GM12873 (cell line): ENCODE measurements around the gene KISS1R.

Experiments used
- TF ChIP-seq, protein P1 (sequence below): IDR thresholded peaks from 2 replicates; pipeline ENCODE4 v1.5.1; 2012; ENCODE audit warnings: low read depth, mild to moderate bottlenecking, moderate library complexity, low read length, control low read depth; ENCODE audit not compliant: insufficient read depth; ENCODE audit errors: missing control alignments

The KISS1R gene

DNA sequence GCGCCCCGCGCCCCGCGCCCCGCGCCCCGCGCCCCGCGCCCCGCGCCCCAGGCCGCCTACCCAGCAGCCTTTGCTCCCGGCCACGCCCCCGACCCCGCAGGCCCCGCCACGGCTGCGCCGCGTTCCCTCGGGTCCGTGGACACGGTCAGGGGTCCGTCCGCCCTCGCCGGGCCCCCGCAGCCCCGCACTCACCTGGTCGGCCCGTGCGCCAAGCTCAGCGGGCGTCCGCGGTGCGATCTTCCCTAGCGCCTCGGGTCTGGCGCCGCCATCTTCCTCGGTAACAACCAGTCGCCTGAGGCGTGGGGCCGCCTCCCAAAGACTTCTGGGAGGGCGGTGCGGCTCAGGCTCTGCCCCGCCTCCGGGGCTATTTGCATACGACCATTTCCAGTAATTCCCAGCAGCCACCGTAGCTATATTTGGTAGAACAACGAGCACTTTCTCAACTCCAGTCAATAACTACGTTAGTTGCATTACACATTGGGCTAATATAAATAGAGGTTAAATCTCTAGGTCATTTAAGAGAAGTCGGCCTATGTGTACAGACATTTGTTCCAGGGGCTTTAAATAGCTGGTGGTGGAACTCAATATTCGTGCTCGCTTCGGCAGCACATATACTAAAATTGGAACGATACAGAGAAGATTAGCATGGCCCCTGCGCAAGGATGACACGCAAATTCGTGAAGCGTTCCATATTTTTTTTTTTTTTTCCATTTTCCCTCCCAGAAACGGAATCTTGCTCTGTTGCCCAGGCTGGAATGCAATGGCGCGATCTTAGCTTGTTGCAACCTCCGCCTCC, 24.0 kb upstream of the KISS1R start, which contains the start of the genes MED16 and RNU6-9:
MED16 (minus strand) TSS at position 294 of the 796 bp plus-strand sequence. CDS start 2,056 bp downstream, outside the sequence.
RNU6-9 (plus strand) TSS at position 591 of the 796 bp plus-strand sequence.
- TF ChIP-seq, protein P1, sequence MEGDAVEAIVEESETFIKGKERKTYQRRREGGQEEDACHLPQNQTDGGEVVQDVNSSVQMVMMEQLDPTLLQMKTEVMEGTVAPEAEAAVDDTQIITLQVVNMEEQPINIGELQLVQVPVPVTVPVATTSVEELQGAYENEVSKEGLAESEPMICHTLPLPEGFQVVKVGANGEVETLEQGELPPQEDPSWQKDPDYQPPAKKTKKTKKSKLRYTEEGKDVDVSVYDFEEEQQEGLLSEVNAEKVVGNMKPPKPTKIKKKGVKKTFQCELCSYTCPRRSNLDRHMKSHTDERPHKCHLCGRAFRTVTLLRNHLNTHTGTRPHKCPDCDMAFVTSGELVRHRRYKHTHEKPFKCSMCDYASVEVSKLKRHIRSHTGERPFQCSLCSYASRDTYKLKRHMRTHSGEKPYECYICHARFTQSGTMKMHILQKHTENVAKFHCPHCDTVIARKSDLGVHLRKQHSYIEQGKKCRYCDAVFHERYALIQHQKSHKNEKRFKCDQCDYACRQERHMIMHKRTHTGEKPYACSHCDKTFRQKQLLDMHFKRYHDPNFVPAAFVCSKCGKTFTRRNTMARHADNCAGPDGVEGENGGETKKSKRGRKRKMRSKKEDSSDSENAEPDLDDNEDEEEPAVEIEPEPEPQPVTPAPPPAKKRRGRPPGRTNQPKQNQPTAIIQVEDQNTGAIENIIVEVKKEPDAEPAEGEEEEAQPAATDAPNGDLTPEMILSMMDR = no peak

GRCh38 chr19:896434-896833, 20.7 kb upstream of the KISS1R start:
- TF ChIP-seq, protein P1 = no peak

DNA sequence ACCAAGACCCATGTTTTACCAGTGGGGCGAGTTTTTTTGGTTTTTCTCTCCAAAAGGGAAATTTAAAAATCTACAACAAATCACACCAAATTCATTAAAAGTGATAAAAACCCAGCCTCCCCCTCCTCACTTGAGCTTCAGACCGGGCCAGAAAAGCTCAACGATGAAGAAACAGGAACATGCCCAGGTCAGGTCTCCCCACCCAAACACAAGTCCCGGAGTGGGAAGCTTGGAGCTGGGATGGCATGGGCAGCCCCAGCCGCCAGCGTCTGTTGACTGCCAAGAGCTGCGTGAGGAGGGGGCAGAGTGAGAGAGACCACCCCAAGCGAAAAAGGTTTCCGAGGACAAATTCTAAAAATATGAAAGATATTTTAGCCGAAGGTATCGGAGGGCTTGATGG, 20.1 kb upstream of the KISS1R start:
- TF ChIP-seq, protein P1 = no peak

- TF ChIP-seq, protein P1 = peak; percentile 18
Measured at GRCh38 chr19:897442-898039, 19.6 kb upstream of the KISS1R start.

- TF ChIP-seq, protein P1 = no peak
Measured at GRCh38 chr19:898663-899062, 18.5 kb upstream of the KISS1R start.

GRCh38 chr19:899336-900042, 17.6 kb upstream of the KISS1R start:
- TF ChIP-seq, protein P1 = no peak

GRCh38 chr19:900043-900301, 17.2 kb upstream of the KISS1R start:
- TF ChIP-seq, protein P1 = no peak
